GM12874 (cell line): Measurements from ENCODE around the gene NIPSNAP2.

ENCODE experiments used
- TF ChIP-seq, protein P1 (sequence below): IDR thresholded peaks from 2 replicates; pipeline ENCODE4 v1.5.1; 2011; ENCODE audit warnings: low read depth, mild to moderate bottlenecking, control low read depth, low read length, moderate library complexity; ENCODE audit not compliant: insufficient read depth

Gene NIPSNAP2

DNA sequence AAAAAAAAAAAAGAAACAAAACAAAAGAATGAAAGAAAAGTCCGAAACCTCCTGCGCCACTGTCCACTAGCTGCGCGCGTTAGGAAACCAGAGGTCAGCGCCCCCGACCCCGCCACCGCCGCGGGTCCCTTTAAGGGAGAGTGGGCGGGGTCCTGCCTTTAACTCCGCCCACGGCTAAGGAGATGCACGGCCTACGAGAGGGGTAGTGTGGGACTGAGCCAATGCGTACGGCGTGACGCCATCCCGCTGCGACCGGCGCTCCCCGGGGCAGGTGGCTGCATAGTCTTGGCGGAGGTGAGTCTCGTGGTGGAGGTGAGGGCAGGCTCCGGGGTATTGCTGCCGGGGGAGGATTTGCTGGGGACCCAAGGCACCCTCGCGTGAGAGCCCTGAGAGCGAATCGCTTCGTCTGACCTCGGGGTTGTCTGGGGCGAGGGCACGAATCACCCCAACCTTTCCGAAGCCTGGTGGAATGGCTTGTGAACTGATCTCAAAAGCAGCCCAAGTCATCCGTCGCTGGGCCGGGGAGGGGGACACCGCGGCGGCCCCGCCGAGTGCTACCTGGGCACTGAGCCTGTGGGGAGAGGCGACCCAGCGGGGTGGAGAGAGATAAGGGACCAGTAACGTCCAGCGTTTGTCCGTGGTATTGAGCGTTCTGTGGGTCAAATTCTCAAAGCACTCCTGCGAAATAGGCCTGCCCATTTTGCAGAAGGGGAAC lies 12.6 kb upstream of the NIPSNAP2 start, which contains the start of gene MRPS17:
TSS of gene MRPS17 (plus strand) at position 241 of the 715 bp plus-strand sequence. CDS start 1,319 bp downstream, outside the sequence.
- TF ChIP-seq, protein P1, sequence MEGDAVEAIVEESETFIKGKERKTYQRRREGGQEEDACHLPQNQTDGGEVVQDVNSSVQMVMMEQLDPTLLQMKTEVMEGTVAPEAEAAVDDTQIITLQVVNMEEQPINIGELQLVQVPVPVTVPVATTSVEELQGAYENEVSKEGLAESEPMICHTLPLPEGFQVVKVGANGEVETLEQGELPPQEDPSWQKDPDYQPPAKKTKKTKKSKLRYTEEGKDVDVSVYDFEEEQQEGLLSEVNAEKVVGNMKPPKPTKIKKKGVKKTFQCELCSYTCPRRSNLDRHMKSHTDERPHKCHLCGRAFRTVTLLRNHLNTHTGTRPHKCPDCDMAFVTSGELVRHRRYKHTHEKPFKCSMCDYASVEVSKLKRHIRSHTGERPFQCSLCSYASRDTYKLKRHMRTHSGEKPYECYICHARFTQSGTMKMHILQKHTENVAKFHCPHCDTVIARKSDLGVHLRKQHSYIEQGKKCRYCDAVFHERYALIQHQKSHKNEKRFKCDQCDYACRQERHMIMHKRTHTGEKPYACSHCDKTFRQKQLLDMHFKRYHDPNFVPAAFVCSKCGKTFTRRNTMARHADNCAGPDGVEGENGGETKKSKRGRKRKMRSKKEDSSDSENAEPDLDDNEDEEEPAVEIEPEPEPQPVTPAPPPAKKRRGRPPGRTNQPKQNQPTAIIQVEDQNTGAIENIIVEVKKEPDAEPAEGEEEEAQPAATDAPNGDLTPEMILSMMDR = no peak

DNA sequence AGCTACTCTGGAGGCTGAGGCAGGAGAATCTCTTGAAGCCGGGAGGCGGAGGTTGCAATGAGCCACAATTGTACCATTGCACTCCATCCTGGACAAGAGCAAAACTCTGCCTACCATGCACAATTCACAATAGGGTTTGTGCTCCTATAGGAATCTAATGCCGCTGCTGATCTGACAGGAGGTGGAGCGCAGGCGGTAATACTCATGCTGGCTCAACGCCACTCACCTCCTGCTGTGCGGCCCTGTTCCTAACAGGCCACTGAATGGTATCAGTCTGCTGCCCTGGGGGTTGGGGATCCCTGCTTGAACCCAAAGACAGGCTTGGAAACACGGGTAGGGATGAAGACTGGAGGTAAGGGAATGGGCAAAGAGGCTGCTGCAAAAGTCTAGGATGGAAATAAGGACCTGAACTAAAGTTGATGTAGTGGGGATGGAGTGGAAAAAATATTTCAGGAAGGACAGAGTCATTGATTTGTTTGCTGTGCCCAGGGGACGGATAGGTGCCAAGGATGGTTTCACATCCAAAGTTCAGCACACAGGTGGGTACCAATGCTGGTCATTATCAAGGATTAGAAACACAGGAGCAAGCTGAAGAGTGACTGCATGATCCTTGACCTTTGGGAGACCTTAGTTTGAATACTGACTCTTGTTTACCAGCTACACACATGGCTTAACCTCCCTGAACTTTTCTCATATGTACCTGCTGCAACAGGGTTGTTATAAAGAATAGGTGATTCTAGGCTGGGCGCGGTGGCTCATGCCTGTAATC lies 10.5 kb upstream of the NIPSNAP2 start:
- TF ChIP-seq, protein P1 = no peak

DNA sequence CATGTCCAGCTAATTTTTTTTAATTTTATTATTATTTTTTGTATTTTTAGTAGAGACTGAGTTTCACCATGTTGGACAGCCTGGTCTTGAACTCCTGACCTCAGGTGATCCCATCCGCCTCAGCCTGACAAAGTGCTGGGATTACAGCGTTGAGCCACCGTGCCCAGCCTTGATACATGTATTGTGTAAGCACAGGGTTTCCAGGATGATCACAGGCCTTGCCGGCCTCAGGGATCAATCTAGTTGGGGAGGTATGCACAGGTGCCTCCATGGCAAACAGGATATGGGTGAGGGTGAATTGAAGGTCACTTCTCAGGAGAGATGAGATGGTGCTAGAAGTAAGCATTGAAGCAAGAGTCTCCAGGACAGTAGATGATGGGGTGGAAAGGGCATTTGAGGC lies 7.2 kb upstream of the NIPSNAP2 start:
- TF ChIP-seq, protein P1 = no peak

DNA sequence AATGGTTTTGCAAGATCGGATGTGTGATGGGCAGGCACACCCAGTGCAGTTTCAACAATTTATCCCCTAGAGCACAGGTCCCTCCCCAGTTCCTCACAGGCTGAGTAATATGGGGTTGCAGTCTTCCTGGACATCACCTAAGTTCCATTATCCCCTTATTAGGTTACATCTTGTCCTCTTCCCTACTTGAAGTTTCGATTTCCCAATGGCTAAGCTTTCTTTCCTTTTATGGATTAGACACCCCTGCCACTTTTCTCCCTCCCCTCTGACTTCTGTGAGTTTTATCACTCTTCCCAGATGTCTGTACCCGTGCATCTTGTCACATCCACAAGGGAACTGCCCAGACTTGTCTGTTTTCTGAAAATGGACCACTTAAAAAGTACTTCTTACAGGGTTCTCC lies 2.4 kb upstream of the NIPSNAP2 start:
- TF ChIP-seq, protein P1 = no peak

DNA sequence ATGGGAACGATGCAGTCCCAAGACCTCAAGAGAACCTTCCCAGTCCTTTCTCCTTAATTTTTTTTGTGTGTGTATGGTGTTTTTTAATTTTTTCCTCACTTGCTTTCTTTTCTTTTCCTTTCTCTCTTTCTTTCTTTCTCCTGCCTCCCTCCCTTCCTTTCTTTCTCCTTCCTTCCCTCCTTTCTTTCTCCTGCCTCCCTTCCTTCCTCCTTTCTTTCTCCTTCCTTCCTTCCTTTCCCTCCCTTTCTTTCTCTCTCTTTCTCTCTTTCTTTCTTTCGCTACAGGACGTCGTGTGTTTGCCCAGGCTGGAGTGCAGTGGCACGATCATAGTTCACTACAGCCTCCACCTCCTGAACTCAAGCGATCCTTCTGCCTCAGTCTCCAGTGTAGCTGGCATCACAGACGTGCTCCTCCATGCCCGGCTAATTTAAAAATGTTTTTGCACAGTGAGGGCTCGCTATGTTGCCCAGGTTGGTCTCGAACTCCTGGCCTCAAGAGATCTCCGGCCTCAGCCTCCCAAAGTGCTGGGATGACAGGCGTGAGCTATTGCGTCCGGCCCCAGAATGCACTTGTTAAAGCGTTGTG lies 709 bp upstream of the NIPSNAP2 start:
- TF ChIP-seq, protein P1 = no peak

DNA sequence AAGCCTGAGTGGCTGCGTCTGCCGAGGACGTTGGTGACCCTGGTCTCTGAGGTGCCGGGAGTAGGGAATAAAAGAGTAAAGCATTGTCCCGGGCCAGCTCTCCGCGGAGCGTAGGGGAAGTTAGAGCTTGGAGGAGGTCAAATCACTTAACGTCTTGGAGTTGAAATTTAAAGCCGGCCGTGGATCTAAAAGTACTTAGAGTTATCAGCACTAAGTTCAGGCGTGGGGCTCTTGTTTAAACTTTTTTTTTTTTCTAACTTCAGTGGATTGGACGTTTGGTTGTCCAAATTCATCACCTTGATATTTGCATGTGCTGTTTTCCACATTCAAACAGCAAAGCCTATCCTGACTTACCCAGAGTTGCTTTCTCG lies 700 bp downstream of the NIPSNAP2 start:
- TF ChIP-seq, protein P1 = no peak

DNA sequence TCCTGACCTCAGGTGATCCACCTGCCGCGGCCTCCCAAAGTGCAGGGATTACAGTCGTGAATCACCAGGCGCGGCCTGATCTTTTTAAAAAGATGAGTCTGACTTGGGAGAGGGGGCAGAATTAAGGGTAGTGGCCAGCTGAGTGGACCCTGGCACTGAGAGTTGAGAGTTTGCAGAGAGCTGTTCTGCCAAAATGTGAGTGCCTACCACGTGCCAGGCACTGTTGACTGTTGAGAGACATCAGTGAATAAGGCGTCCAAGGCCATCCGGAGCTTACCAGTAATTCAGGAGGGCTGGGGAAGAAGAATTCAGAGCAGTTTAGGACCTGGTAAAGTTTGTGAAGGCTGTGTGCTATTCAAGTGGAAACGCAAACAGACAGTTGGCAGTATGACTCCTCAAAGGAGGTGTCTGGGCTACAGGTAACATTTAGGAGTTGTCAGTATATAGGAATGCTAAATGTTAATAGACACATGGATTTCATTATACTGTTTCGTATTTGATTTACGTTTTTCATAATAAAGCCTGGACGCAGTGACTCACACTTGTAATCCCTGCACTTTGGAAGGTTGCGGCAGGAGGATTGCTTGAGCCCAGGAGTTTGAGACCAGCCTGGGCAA lies 1.5 kb downstream of the NIPSNAP2 start:
- TF ChIP-seq, protein P1 = no peak
